ENCODE measurements around the gene RFX2.

DNA sequence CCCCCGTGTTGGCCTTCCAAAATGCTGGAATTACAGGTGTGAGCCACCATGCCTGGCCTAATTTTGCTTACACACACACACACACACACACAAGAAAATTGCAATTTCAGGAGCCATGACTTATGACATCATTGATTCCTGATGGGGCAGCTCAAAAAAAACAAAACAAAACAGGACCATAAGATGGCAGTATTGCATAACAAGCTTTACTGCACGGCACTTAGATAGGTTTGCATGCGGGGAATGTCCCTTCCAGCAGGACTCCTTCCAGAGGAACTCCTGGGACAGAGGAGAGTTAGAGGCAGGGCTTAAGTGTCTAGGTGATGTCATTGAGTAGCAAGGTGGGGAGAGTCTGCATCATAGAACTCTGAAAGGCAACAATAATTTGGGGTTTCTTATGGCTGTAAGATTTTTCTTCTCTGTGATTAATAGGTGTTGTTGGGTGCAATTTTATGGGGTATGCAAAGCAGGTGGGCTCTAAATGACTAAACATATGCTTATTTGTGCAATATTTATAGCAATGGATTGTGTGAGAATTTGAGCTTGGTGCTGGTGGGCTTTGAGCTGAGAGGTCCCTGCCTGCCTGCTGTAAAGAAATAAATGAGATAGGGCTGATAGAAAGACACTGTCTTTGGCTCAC, 16.2 kb upstream of the RFX2 start:
- TF ChIP-seq, protein P1, sequence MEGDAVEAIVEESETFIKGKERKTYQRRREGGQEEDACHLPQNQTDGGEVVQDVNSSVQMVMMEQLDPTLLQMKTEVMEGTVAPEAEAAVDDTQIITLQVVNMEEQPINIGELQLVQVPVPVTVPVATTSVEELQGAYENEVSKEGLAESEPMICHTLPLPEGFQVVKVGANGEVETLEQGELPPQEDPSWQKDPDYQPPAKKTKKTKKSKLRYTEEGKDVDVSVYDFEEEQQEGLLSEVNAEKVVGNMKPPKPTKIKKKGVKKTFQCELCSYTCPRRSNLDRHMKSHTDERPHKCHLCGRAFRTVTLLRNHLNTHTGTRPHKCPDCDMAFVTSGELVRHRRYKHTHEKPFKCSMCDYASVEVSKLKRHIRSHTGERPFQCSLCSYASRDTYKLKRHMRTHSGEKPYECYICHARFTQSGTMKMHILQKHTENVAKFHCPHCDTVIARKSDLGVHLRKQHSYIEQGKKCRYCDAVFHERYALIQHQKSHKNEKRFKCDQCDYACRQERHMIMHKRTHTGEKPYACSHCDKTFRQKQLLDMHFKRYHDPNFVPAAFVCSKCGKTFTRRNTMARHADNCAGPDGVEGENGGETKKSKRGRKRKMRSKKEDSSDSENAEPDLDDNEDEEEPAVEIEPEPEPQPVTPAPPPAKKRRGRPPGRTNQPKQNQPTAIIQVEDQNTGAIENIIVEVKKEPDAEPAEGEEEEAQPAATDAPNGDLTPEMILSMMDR (IDR thresholded peaks at IDR 0.05; ENCODE audit: insufficient read depth, low read length) = no peak
- TF ChIP-seq GABPA (IDR thresholded peaks at IDR 0.05; ENCODE audit: low read depth) = no peak
